ENCODE results near the gene GID8.

Gene GID8

DNA sequence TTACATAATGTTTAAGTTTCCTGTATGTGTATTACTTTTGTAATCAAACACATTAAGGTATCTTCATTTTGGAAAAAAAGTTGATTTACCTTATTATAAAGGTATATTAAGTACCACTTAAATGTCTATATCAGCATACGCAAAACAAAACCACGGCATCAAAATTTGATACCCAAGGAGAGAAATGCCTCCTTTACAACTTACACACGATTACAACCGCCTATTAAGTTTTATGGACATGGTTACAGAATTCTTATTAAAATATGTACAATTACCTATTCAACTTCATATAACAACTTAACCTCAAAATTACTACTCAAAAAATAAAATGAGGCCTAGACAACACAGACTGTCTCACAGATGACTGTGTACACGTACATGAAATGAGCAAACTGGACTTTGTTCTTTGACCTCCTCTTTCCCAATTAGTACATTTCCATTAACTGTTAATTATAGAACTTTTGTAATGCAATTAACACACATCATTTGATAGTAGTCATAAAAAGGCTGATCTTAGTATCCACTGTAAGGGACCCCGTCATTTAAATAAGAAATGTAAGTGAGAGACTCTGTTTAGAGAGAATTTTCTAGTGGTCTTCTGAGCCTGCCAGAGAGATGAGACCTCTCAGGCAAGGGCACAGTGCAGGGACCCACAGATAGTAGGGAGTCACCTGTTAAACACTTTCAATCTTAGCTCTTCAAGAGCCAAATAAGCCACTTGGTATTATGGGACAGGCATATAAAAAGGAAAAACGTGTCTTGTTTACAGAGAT, 14.1 kb upstream of the GID8 start:
- no peak for DNase-seq

GRCh38 chr20:62924442-62925075, 13.4 kb upstream of the GID8 start:
- DNase-seq = peak; percentile 60

DNA sequence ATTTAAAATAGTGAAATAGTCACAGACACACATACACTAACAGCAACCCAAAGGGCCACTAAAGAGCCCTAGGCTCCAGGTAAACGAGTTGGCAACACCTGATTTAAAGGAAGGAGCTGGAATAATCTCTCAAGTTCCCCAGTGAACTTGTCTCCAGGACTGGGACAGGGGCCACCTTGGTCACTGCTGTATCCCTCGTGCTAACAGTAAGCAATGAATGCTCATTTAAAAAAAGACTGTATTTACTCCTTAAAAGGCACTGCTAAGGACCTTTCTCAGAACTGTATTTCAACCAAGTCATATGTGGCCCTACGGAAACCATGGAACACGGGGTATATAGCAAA, 12.9 kb upstream of the GID8 start:
- DNase-seq = no peak

DNA sequence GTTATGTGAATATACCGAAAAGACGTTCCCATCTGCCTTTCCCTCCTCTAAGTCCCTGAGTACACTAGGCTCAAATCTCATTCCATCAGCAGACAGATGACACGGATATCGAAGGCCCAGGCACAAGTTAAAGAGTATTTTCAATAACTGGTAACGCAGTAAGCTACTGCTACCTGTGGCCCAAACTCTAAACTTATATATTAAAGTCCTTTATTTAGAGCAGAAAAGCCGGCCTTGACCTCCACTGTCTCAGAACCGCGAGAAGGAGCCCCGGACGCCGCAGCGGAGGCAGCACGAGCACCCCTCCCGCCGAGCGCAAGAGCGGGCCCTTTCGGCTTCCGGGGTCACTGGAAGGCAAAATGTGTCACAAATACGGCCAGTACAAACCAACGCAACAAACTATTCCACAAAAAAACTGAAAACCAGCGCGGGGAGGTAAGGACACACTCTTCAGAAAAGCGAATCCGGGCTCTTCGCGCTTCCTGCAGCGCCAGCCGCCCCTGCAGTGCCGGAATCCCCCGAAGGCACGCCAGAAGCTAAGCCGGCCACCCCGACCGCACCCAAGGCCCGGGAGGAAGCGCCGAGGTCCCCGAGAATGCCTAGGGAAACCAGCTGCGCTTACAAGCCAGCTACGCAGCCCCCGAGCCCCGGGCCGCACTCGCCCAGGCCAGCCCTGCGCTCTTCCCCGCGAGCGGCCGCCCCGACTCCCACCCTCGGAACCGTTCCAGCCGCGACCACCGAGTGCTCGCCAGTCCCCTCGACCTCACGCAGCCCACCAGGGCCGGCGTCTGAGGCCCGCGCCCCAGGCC, 12.3 kb upstream of the GID8 start:
- DNase-seq = peak; percentile 28

GRCh38 chr20:62926229-62927127, 11.5 kb upstream of the GID8 start, which contains the start of gene DIDO1:
Gene DIDO1 (minus strand): TSS chr20:62926505.
- DNase-seq = peak; percentile 51

DNA sequence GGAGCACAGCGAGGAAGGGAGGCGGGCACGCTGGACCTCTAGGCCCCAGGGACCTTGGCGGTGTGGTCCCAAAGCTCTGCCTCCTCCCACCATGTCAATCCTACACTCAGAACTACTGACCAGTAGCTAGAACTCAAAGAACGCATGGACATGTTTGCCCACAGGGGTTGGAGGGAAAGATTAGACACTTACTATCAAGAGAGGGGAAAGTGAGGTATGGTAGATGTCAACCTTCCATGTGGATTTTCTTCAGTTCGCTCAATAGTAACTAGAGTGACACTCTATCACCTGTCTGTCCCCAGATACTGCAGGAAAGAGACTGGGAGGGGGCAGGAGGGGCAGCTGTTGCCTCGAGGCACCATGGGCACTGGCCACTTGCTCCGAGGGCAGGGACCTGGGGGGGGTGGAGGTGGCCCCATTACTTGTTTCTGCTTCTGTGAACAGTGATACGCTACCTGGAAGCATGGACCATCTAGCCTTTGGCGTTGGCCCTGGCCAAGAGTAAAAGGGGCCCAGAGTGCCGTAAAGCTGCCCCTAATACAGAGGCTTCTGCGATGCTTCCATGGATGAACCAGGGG, 10.7 kb upstream of the GID8 start:
- DNase-seq = no peak

DNA sequence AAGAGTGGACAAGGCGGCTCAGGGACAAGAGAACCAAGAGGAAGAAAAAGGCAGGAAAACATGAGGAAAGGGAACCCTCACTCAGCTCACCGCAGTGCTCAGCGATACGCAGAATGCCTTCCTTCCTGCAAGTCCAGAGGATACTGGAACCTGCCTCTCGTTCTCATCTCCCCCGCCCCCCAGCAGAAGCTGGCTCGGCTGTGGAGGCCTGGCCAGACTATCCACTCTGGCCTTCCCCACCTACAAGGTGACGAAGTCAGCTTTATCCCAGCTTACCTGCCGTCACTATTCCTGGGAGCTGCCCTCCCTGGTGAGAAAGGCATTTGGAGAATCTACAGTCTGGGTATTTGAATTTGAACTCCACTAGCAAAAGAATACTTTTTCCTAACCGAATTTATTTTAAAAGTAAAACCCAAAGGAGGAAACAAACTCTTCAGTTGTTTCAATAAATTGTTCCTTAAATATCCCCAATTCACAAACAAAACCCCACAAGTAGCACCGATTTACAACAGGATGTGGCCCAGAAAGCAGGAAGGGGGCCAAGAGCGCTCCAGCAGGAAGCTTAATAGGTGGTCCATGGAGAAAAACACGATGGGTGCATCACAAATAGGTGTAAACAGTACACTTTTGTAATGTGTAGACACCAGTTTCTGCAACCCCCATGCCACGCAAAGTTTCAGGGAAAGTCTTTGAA, 9.6 kb upstream of the GID8 start:
- DNase-seq = no peak

GRCh38 chr20:62929051-62929538, 8.9 kb upstream of the GID8 start:
- DNase-seq = no peak

DNA sequence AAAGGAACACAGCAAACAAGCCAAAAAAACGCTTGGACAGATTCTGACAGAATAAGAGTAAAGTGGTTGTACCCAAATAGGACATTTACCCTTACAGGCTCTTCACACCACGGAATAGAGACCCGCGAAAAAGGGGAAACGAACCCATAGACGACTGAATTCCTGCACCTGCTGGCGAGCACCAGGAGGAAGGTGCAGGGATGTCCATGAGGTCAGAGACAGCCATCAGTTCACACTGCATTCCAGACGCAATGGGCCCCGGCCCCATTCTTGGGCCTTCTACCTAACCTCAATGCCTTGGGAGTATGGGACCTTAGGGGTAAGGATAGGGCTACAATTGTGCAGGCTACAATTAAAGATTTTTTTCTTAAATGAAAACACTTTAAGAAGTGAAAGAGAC, 6.5 kb upstream of the GID8 start:
- no peak for DNase-seq

DNA sequence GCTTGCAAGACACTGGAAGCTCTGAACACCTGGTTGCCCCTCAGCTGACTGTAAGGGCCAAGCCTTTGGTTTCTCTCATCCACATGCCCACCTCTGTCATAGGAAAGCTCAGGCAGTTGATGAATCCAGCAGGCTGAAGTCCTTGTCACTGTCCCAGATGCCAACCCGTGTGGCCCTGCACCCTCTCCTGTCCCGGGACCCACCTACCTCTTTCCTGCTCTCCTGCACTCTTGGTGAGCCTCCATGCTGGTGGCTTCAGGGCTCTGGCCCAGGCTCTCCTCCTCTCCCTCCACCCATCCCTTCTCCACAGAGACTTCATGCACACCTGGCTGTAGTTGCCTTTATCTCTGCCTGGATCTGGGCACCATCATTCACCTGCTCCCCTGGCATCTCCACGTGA, 4.0 kb upstream of the GID8 start:
- DNase-seq = no peak

GRCh38 chr20:62935204-62935967, 2.6 kb upstream of the GID8 start:
- no peak for DNase-seq

DNA sequence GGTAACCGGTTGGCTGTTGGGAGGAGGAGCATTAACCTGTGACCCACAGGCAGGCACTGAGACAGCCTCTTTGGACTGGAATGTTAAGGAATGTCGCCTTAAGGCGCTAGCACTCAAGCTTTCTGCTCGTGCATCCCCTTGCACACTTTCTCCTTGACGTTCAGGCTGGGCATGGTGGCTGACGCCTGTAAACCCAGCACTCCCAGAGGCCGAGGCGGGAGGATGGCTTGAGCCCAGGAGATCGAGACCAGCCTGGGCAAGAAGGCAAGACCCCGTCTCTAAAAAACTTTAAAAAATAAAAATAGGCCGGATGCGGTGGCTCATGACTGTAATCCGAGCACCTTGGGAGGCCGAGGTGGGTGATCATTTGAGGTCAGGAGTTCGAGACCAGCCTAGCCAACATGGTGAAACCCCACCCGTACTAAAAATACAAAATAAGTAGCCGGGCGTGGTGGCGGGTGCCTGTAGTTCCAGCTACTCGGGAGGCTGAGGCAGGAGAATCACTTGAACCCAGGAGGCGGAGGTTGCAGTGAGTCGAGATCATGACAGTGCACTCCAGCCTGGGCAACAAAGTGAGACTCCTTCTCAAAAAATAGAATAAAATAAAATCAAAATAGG, 1.9 kb upstream of the GID8 start:
- DNase-seq = no peak

DNA sequence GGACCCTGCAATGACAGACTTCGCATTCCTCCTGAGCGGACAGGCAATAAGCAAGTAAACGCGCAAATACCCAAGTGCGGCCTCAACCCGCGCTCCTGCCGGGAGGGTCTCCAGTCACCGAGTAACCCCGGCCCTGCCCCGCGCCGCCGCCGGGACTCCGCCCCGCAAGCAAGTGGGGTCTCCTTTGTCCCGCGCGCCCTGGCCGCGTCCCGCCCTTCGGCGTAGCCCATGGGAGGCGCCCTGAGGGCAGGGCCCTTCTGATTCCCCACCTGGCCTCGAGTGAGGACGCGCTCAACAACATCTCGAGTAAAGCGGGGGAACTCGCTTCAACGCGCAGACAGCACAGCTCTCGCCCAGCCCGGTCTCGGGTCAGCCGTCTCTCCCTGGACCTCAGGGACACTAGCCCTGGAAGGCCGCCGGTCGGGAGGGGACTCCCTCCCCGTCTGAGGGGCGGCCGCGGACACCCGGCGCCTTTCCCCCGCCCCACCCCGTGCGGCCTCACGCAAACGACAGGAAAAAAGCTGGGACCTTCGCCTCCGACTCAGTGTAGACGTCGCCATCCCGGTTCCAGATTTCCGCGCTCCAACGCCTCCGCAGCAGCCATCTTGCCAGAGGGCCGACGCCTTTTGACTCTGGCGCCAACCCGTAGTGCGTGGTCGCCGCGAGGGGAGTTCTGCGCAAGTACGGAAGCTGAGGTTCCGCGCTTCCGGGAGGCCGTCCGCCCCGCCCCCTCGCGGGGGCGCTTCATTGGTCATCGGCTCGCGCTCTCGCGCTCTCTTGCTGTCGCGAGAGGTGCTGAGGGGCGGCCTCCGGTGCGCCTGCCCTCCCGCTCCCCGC, 461 bp upstream of the GID8 start:
- DNase-seq = peak; percentile 68

- no peak for DNase-seq
These were observed 2.9 kb downstream of the GID8 start for GRCh38 chr20:62940875-62941274.

DNA sequence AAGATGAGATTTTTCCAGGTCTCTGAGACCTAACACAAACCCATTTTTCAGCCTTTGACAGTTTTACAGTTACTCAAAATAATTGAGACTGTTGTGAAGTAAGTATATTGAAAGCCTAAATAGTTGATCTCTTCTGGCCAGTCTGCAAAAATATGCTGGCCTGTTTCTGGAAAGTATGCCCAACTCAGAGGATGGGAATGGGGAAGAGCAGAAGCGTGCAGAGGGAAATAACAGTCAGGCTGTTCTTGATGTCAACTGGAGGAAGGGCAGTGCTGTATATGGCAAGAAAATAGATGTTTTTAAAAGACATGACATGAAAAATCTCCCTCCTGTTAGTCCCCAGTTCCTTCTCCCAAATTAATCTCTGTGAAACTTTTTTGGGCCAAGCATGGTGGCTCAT, 3.8 kb downstream of the GID8 start:
- no peak for DNase-seq

GRCh38 chr20:62942456-62942855, 4.5 kb downstream of the GID8 start:
- no peak for DNase-seq

DNA sequence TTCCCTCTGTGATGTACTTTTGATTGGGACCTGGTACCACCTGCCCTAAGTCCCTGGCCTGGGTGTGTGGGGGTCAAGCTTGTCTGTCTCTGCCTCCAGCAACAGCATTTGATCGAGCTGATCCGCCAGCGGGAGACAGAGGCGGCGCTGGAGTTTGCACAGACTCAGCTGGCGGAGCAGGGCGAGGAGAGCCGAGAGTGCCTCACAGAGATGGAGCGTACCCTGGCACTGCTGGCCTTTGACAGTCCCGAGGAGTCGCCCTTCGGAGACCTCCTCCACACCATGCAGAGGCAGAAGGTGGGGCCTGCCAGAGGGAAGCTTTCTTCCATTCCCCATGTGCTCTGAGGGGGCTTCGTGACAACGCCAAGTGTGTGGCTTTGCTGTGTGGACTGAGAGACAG, 5.4 kb downstream of the GID8 start:
- no peak for DNase-seq

DNA sequence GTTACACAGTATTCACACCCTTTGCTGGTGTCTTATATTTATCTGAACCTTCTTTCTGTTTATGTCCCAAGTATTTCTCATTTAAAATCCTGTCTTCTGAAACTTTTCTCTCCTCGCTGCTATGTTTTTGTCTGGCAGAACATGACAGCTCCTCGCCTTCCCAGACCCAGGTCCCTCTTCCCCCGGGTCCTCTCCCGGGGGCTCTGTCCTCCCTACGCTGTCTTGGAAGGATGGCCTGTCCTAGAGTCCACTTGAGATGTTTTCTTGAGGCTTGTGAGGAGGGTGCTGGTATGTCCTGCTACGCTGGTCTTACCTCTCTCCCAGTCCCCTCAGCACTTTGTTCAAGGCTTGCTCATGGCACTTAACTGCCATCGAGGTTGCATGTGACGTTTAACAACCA, 6.2 kb downstream of the GID8 start:
- DNase-seq = no peak

- no peak for DNase-seq
These were observed 6.8 kb downstream of the GID8 start for GRCh38 chr20:62944746-62945145.

Measured in NCI-H2029 treated with DMSO at 0.1 percent for 48 hours (cell line).